Keratinocyte (primary cell): ENCODE data around the gene WASF1. TPM values are rescaled to one million over a fixed set of nuclear protein-coding genes. Genes with fewer than 3 reads are reported as not detected.

Source experiments
- DNase-seq: peaks from one replicate; pipeline ENCODE4 v3.0.0-alpha.2; 2011; ENCODE audit warnings: low read depth, missing footprints, low spot score
- FAIRE-seq: peaks from 2 replicates; lab custom pipeline; 2011; peaks lifted over from hg19 to GRCh38; lab: Jason Lieb, UNC
- H2AFZ ChIP-seq: 2 replicates; pipeline ENCODE4 v1.6.0; 2012; ENCODE audit warnings: low read length, control low read depth, inconsistent platforms; ENCODE audit not compliant: control insufficient read depth
- H3K27ac ChIP-seq: 2 replicates; pipeline ENCODE4 v1.5.1; 2011; ENCODE audit warnings: low read length; ENCODE audit not compliant: control insufficient read depth, insufficient read depth
- H3K27me3 ChIP-seq: 3 replicates; pipeline ENCODE4 v1.6.0; 2011; ENCODE audit warnings: low read length; ENCODE audit not compliant: control insufficient read depth, insufficient read depth; ENCODE audit errors: extremely low read depth
- H3K36me3 ChIP-seq, 2 experiments: 2 replicates in 1 of 2; 3 replicates in 1 of 2; pipeline ENCODE4 v1.5.1; 2011; ENCODE audit warnings: low read length in 2 of 2, mild to moderate bottlenecking in 1 of 2; ENCODE audit not compliant: control insufficient read depth in 2 of 2, insufficient read depth in 2 of 2; ENCODE audit errors: extremely low read depth in 1 of 2
- H3K4me1 ChIP-seq: 3 replicates; pipeline ENCODE4 v1.5.1; 2011; ENCODE audit warnings: low read length; ENCODE audit not compliant: control insufficient read depth, insufficient read depth; ENCODE audit errors: extremely low read depth
- H3K4me2 ChIP-seq: 3 replicates; pipeline ENCODE4 v1.6.0; 2011; ENCODE audit warnings: low read depth, low read length; ENCODE audit not compliant: control insufficient read depth, insufficient read depth; ENCODE audit errors: extremely low read depth
- H3K4me3 ChIP-seq, 3 experiments: fragments of 200-600 bp in 1 of 3; sonication (generic) in 1 of 3; 2 replicates in 2 of 3; 3 replicates in 1 of 3; pipeline ENCODE4 v1.5.1; 2011 to 2016; ENCODE audit warnings: low read length in 3 of 3, mild to moderate bottlenecking in 3 of 3, control low read depth in 2 of 3, inconsistent platforms in 1 of 3, low read depth in 1 of 3, mixed read lengths in 1 of 3, mixed run types in 1 of 3, moderate library complexity in 1 of 3; ENCODE audit not compliant: control insufficient read depth in 2 of 3, insufficient read depth in 2 of 3; ENCODE audit errors: extremely low read depth in 1 of 3
- H3K79me2 ChIP-seq: 2 replicates; pipeline ENCODE4 v1.6.0; 2012; ENCODE audit warnings: low read length; ENCODE audit not compliant: control insufficient read depth, insufficient read depth
- H3K9ac ChIP-seq: 3 replicates; pipeline ENCODE4 v1.6.0; 2011; ENCODE audit warnings: low read length; ENCODE audit not compliant: control insufficient read depth, insufficient read depth; ENCODE audit errors: extremely low read depth
- H3K9me1 ChIP-seq: 3 replicates; pipeline ENCODE4 v1.6.0; 2011; ENCODE audit warnings: low read length; ENCODE audit not compliant: control insufficient read depth, insufficient read depth; ENCODE audit errors: extremely low read depth
- H3K9me3 ChIP-seq: 2 replicates; pipeline ENCODE4 v1.5.1; 2012; ENCODE audit warnings: low read depth, low read length; ENCODE audit not compliant: control insufficient read depth
- H4K20me1 ChIP-seq: 3 replicates; pipeline ENCODE4 v1.6.0; 2011; ENCODE audit warnings: low read length; ENCODE audit not compliant: control insufficient read depth, insufficient read depth; ENCODE audit errors: extremely low read depth
- EZH2 ChIP-seq: IDR thresholded peaks from one replicate; pipeline ENCODE4 v1.6.1; 2012; ENCODE audit warnings: inconsistent platforms, mild to moderate bottlenecking, low read length, moderate library complexity
- dilution Hi-C: fragments of 300-500 bp; cut with MboI; formaldehyde crosslinking; loops from one replicate; pipeline ENCODE4 v1.7.0; 2020; ENCODE audit warnings: low sequenced_read_pairs; ENCODE audit not compliant: extremely low pct_ligation_motif_present
- polyA plus RNA-seq, 5 experiments: library from polyadenylated mRNA; depleted of rRNA in 3 of 5; stranded (reverse) in 3 of 5; stranded (forward) in 1 of 5; unstranded in 1 of 5; fragments of >200 nt; gene quantifications; 1 replicate in 1 of 5; 2 replicates in 3 of 5; 3 replicates in 1 of 5; pipeline versions ENCODE4 v1.2.1 to v1.2.3, GENCODE V29; 2011 to 2012; ENCODE audit warnings: missing spikeins in 2 of 5, low read depth in 1 of 5, low replicate concordance in 1 of 5
- TF ChIP-seq, protein P1 (sequence below), 3 experiments: IDR thresholded peaks in 1 of 3; conservative IDR thresholded peaks in 1 of 3; optimal IDR thresholded peaks in 1 of 3; 2 replicates in 2 of 3; 3 replicates in 1 of 3; pipeline versions ENCODE3 to v1.5.1; 2011; ENCODE audit warnings: low read length in 3 of 3, mild to moderate bottlenecking in 3 of 3, moderate library complexity in 2 of 3, control low read depth in 1 of 3, inconsistent platforms in 1 of 3; ENCODE audit not compliant: insufficient read depth in 2 of 3; ENCODE audit errors: extremely low read depth in 1 of 3

Gene WASF1
- polyA plus RNA-seq, 1 donor (not counting 4 experiments of a cell fraction or from before 2014, with no cell fraction given): 20.9 TPM

DNA sequence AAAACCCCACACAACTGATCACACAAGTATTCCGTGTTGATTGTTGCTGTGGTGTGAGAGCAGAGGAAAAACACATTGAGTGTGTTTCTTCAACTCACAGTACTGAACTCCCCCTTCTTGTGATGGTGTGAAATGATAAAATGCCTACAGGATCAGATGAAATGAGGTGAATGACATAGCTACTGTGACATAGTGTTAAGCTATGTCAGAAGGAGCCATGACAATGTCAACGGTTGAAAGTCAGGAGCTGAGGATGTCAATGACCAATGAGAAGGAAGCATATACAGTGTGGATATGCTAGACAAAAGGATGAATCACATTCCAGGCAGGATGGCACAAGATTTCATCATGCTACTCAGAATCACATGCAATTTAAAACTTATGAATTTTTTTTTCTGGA is 38.8 kb downstream of the WASF1 start:
- Histone ChIP-seq H3K4me2 (no peak overlapping the region), H3K27ac (peak overlapping the region; percentile 90), H3K4me3 (no peak overlapping the region), H3K9me1 (no peaks in the 10 kb centered on the region), H2AFZ (no peak overlapping the region), H3K4me1 (peaks cover 11% of the 10 kb centered on the region), H3K27me3 (no peaks in the 10 kb centered on the region), H3K79me2 (peaks cover 2% of the 10 kb centered on the region), H3K9me3 (no peaks in the 10 kb centered on the region), H4K20me1 (no peaks in the 10 kb centered on the region), H3K36me3 (peaks cover 0 to 5% of the 10 kb centered on the region in 2 experiments), H3K9ac (no peak overlapping the region)
- no peak for TF ChIP-seq EZH2
- TF ChIP-seq, protein P1, sequence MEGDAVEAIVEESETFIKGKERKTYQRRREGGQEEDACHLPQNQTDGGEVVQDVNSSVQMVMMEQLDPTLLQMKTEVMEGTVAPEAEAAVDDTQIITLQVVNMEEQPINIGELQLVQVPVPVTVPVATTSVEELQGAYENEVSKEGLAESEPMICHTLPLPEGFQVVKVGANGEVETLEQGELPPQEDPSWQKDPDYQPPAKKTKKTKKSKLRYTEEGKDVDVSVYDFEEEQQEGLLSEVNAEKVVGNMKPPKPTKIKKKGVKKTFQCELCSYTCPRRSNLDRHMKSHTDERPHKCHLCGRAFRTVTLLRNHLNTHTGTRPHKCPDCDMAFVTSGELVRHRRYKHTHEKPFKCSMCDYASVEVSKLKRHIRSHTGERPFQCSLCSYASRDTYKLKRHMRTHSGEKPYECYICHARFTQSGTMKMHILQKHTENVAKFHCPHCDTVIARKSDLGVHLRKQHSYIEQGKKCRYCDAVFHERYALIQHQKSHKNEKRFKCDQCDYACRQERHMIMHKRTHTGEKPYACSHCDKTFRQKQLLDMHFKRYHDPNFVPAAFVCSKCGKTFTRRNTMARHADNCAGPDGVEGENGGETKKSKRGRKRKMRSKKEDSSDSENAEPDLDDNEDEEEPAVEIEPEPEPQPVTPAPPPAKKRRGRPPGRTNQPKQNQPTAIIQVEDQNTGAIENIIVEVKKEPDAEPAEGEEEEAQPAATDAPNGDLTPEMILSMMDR (optimal IDR thresholded peaks at IDR 0.05 in 1 of 3, IDR thresholded peaks at IDR 0.05 in 1 of 3, conservative IDR thresholded peaks at IDR 0.05 in 1 of 3; ENCODE audit: extremely low read depth in 1 of 3, insufficient read depth in 2 of 3, low read length in 3 of 3): no peak
- peak; percentile 17 for DNase-seq
- dilution Hi-C loops: no loop called here
- FAIRE-seq: peak; percentile 94

DNA sequence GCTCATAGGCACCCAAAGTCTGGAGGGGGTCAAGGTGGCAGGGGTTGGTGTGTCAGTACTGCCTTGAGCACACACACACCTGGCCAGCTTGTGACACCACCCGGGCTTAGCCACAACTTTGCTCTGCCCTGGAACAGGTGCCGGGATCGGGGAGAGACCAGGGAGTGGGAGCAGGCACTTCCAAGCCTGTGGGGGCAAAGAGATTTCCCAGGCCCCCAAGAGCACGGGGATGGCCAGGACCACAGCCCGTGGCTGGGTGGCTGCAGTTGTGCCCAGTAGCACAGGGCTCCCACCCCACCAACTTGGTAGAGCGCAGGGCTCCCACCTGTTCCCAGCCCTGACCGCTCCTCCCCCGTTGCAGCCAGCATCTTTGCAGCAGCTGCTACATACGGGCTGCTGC is 40.4 kb downstream of the WASF1 start:
- Histone ChIP-seq H3K4me1 (peaks cover 11% of the 10 kb centered on the region), H3K36me3 (peaks cover 0 to 5% of the 10 kb centered on the region in 2 experiments), H3K9ac (no peak overlapping the region), H3K79me2 (peaks cover 2% of the 10 kb centered on the region), H3K9me1 (no peaks in the 10 kb centered on the region), H3K4me2 (no peak overlapping the region), H2AFZ (no peak overlapping the region), H3K27ac (no peak overlapping the region), H3K4me3 (no peak overlapping the region), H3K9me3 (no peaks in the 10 kb centered on the region), H3K27me3 (no peaks in the 10 kb centered on the region), H4K20me1 (no peaks in the 10 kb centered on the region)
- FAIRE-seq (no peak), DNase-seq (no peak)
- dilution Hi-C loops: no loop called here
- TF ChIP-seq, protein P1 (optimal IDR thresholded peaks at IDR 0.05 in 1 of 3, IDR thresholded peaks at IDR 0.05 in 1 of 3, conservative IDR thresholded peaks at IDR 0.05 in 1 of 3; ENCODE audit: extremely low read depth in 1 of 3, insufficient read depth in 2 of 3, low read length in 3 of 3): no peak
- no peak for TF ChIP-seq EZH2
